Measurements from ENCODE around the gene HERC2.
"Not testable (repeated sequence)": the region's sequence is repeated elsewhere in the genome, so short reads cannot be mapped to it uniquely, and the experiment has no call there.

Gene HERC2

GRCh38 chr15:28273873-28274610 lies 47.9 kb downstream of the HERC2 start:
- DNase-seq (ENCODE audit: low spot score) = no peak

GRCh38 chr15:28273468-28273867 lies 48.5 kb downstream of the HERC2 start:
- no peak for DNase-seq (ENCODE audit: low spot score)

- DNase-seq (ENCODE audit: low spot score) = no peak
These were observed 49.4 kb downstream of the HERC2 start for GRCh38 chr15:28272587-28272986.

- no peak for DNase-seq (ENCODE audit: low spot score)
These were observed 50.2 kb downstream of the HERC2 start for GRCh38 chr15:28271697-28272260.

GRCh38 chr15:28269097-28269496 lies 52.9 kb downstream of the HERC2 start:
- DNase-seq (ENCODE audit: low spot score) = no peak

- DNase-seq (ENCODE audit: low spot score) = no peak
These were observed 54.3 kb downstream of the HERC2 start for GRCh38 chr15:28267727-28268126.

GRCh38 chr15:28265334-28266019 lies 56.5 kb downstream of the HERC2 start:
- no peak for DNase-seq (ENCODE audit: low spot score)

- no peak for DNase-seq (ENCODE audit: low spot score)
These were observed 57.8 kb downstream of the HERC2 start for GRCh38 chr15:28264166-28264565.

- no peak for DNase-seq (ENCODE audit: low spot score)
These were observed 59.5 kb downstream of the HERC2 start for GRCh38 chr15:28262438-28262837.

- no peak for DNase-seq (ENCODE audit: low spot score)
These were observed 61.3 kb downstream of the HERC2 start for GRCh38 chr15:28260722-28261121.

- no peak for DNase-seq (ENCODE audit: low spot score)
These were observed 61.7 kb downstream of the HERC2 start for GRCh38 chr15:28260317-28260716.

GRCh38 chr15:28255965-28256364 lies 66.0 kb downstream of the HERC2 start:
- DNase-seq (ENCODE audit: low spot score) = no peak

- no peak for DNase-seq (ENCODE audit: low spot score)
These were observed 69.1 kb downstream of the HERC2 start for GRCh38 chr15:28252831-28253230.

- no peak for DNase-seq (ENCODE audit: low spot score)
These were observed 75.4 kb downstream of the HERC2 start for GRCh38 chr15:28246605-28247004.

GRCh38 chr15:28243901-28244300 lies 78.1 kb downstream of the HERC2 start:
- DNase-seq (ENCODE audit: low spot score) = no peak

- DNase-seq (ENCODE audit: low spot score) = no peak
These were observed 78.6 kb downstream of the HERC2 start for GRCh38 chr15:28243399-28243798.

GRCh38 chr15:28238296-28238695 lies 83.7 kb downstream of the HERC2 start:
- DNase-seq (ENCODE audit: low spot score) = not testable (repeated sequence)

- DNase-seq (ENCODE audit: low spot score) = not testable (repeated sequence)
These were observed 90.2 kb downstream of the HERC2 start for GRCh38 chr15:28231743-28232142.

- DNase-seq (ENCODE audit: low spot score) = not testable (repeated sequence)
These were observed 90.6 kb downstream of the HERC2 start for GRCh38 chr15:28231336-28231735.

- not testable (repeated sequence) for DNase-seq (ENCODE audit: low spot score)
These were observed 92.9 kb downstream of the HERC2 start for GRCh38 chr15:28228990-28229640.

GRCh38 chr15:28228096-28228495 lies 93.9 kb downstream of the HERC2 start:
- DNase-seq (ENCODE audit: low spot score) = no peak

GRCh38 chr15:28227303-28227702 lies 94.7 kb downstream of the HERC2 start:
- not testable (repeated sequence) for DNase-seq (ENCODE audit: low spot score)

GRCh38 chr15:28222612-28223011 lies 99.4 kb downstream of the HERC2 start:
- not testable (repeated sequence) for DNase-seq (ENCODE audit: low spot score)
